Measurements from ENCODE around the gene FNDC10. TPM values are rescaled to one million over a fixed set of nuclear protein-coding genes. Genes with fewer than 3 reads are reported as not detected.

FNDC10 gene
- total RNA-seq, 1 donor = 0.43 TPM

DNA sequence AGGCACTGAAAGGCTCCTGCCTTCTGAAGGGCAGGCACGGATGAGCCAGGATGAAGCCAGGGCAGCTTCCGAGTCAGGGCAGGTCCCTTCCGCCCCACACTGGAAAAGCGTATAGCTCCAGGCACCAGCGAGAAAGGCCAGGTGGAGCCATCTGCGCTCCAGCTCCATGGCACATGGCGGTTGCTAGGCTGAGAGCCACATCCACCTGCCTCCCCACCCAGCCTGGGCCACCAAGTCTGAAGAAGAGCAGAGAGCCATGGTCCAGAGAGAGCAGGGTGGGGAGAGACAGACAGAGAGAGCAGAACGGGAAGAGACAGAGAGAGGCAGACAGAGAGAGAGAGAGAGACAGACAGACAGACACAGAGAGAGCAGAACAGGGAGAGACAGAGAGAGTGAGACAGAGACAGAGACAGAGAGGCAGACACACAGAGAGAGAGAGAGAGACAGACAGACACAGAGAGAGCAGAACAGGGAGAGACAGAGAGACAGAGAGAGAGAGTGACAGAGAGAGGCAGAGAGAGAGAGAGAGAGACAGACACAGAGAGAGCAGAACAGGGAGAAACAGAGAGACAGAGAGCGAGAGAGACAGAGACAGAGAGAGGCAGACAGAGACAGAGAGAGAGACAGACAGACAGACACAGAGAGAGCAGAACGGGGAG lies 5.2 kb downstream of the FNDC10 start:
- TF ChIP-seq, protein P1, sequence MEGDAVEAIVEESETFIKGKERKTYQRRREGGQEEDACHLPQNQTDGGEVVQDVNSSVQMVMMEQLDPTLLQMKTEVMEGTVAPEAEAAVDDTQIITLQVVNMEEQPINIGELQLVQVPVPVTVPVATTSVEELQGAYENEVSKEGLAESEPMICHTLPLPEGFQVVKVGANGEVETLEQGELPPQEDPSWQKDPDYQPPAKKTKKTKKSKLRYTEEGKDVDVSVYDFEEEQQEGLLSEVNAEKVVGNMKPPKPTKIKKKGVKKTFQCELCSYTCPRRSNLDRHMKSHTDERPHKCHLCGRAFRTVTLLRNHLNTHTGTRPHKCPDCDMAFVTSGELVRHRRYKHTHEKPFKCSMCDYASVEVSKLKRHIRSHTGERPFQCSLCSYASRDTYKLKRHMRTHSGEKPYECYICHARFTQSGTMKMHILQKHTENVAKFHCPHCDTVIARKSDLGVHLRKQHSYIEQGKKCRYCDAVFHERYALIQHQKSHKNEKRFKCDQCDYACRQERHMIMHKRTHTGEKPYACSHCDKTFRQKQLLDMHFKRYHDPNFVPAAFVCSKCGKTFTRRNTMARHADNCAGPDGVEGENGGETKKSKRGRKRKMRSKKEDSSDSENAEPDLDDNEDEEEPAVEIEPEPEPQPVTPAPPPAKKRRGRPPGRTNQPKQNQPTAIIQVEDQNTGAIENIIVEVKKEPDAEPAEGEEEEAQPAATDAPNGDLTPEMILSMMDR (IDR thresholded peaks at IDR 0.05; ENCODE audit: insufficient read depth, low read depth, low read length) = no peak
- no peak for DNase-seq (ENCODE audit: low read depth)
- H3K4me3 ChIP-seq (ENCODE audit: low read depth, low read length) = no peak overlapping the region

- H3K4me3 ChIP-seq (ENCODE audit: low read depth, low read length) = no peak overlapping the region
- DNase-seq (ENCODE audit: low read depth) = no peak
- TF ChIP-seq, protein P1 (IDR thresholded peaks at IDR 0.05; ENCODE audit: insufficient read depth, low read depth, low read length) = no peak
Observed at GRCh38 chr1:1593834-1594601, 5.9 kb downstream of the FNDC10 start.

GRCh38 chr1:1591452-1591851 lies 8.5 kb downstream of the FNDC10 start:
- DNase-seq (ENCODE audit: low read depth) = no peak
- no peak overlapping the region for H3K4me3 ChIP-seq (ENCODE audit: low read depth, low read length)
- TF ChIP-seq, protein P1 (IDR thresholded peaks at IDR 0.05; ENCODE audit: insufficient read depth, low read depth, low read length) = no peak

DNA sequence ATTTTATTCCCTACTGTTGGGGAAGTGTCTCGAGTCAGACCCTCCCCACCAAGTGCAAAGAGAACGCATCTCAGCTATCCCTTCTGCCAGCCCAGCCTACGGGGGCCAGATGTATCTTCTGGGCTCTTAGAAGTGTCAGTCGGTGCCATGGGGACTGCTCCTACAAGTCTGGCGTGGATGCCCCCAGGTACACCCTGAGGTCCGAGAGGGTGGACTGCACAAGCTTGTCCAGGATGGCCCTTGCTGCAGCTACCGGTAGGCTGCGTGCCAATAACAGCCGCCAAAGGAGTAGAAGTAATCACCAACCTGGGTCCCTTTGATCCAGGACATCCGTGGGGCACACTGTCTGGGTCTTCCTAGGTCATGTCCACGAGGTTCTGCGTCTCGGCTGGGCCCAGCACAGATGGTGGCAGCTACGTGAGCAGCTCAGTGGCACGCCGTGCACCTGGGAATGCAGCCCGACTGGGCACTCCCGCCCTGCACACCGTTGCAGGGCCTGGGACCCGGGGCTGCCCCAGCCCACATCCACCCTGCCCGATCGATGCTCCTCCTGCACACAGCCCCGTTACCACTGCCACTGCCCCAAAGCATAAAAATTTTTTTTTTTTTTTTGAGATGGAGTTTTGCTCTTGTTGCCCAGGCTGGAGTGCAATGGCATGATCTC lies 16.5 kb downstream of the FNDC10 start:
- TF ChIP-seq, protein P1 (IDR thresholded peaks at IDR 0.05; ENCODE audit: insufficient read depth, low read depth, low read length) = no peak
- H3K4me3 ChIP-seq (ENCODE audit: low read depth, low read length) = no peak overlapping the region
- DNase-seq (ENCODE audit: low read depth) = no peak

DNA sequence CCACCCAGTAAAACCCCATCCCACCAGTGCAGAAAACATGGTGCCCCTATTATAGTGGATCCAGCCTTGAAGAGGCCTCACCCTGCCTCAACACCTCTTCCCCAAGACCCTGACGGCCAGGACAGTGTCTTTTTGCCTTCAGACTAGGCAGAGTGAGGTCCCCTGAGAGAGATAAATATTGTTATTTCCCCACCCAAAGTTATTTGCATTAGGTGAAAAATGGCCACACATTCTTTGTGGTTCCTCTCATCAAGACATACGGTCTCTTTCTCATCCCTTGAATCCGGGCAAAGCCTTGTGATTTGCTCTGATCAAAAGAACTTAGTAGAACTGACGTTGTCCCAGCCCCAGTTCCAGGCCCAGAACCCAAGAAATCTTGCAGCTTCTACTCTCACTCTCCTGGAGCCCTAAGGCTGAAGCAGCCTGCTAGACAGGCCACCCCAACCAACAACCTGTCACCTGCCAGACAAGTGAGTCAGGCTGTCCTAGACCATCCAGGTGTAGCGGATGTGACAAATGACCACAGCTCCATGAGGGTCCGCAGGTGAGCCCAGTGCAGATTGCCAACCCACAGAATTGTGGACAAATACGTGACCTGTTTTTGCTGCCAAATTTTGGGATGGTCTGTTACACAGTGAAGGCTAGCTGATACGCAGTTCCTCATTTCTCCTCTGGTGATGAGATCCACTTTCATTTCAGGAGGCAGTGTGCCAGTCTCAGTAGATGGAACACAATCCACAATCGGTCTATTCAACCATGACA lies 17.2 kb downstream of the FNDC10 start:
- DNase-seq (ENCODE audit: low read depth) = no peak
- no peak overlapping the region for H3K4me3 ChIP-seq (ENCODE audit: low read depth, low read length)
- TF ChIP-seq, protein P1 (IDR thresholded peaks at IDR 0.05; ENCODE audit: insufficient read depth, low read depth, low read length) = no peak

- DNase-seq (ENCODE audit: low read depth) = no peak
- TF ChIP-seq, protein P1 (IDR thresholded peaks at IDR 0.05; ENCODE audit: insufficient read depth, low read depth, low read length) = no peak
- H3K4me3 ChIP-seq (ENCODE audit: low read depth, low read length) = no peak overlapping the region
Observed at GRCh38 chr1:1578371-1578940, 21.5 kb downstream of the FNDC10 start.
